HG02840 (cell line): Measurements from ENCODE around the gene ZBTB7C.

Experiments
- ATAC-seq: cut with Tn5 transposase; IDR thresholded peaks from one replicate; pipeline ENCODE4 v1.9.1; 2021; ENCODE audit warnings: mild to moderate bottlenecking, moderate library complexity, moderate number of reproducible peaks; ENCODE audit not compliant: unreplicated experiment, low FRiP score

Gene ZBTB7C

GRCh38 chr18:48356909-48357631, 52.1 kb downstream of the ZBTB7C start:
- no peak for ATAC-seq

- no peak for ATAC-seq
These were observed 52.9 kb downstream of the ZBTB7C start for GRCh38 chr18:48356151-48356745.

GRCh38 chr18:48355276-48356115, 53.7 kb downstream of the ZBTB7C start:
- no peak for ATAC-seq

- ATAC-seq = no peak
These were observed 54.4 kb downstream of the ZBTB7C start for GRCh38 chr18:48354746-48355260.

GRCh38 chr18:48352051-48352755, 57.0 kb downstream of the ZBTB7C start:
- ATAC-seq = no peak

GRCh38 chr18:48351216-48352050, 57.8 kb downstream of the ZBTB7C start:
- ATAC-seq = no peak

- ATAC-seq = no peak
These were observed 60.4 kb downstream of the ZBTB7C start for GRCh38 chr18:48348739-48349138.

GRCh38 chr18:48347756-48348326, 61.3 kb downstream of the ZBTB7C start:
- no peak for ATAC-seq

- ATAC-seq = no peak
These were observed 63.6 kb downstream of the ZBTB7C start for GRCh38 chr18:48345596-48345995.

GRCh38 chr18:48342581-48342980, 66.6 kb downstream of the ZBTB7C start:
- no peak for ATAC-seq

- ATAC-seq = no peak
These were observed 67.1 kb downstream of the ZBTB7C start for GRCh38 chr18:48342125-48342524.

- no peak for ATAC-seq
These were observed 68.6 kb downstream of the ZBTB7C start for GRCh38 chr18:48340560-48340959.

GRCh38 chr18:48339692-48340091, 69.5 kb downstream of the ZBTB7C start:
- no peak for ATAC-seq

GRCh38 chr18:48338915-48339314, 70.3 kb downstream of the ZBTB7C start:
- no peak for ATAC-seq

- no peak for ATAC-seq
These were observed 72.1 kb downstream of the ZBTB7C start for GRCh38 chr18:48337053-48337452.

GRCh38 chr18:48336332-48336731, 72.9 kb downstream of the ZBTB7C start:
- ATAC-seq = no peak

GRCh38 chr18:48335829-48336228, 73.4 kb downstream of the ZBTB7C start:
- ATAC-seq = no peak

GRCh38 chr18:48334845-48335244, 74.3 kb downstream of the ZBTB7C start:
- no peak for ATAC-seq

GRCh38 chr18:48333563-48333962, 75.6 kb downstream of the ZBTB7C start:
- ATAC-seq = no peak
